Muscle of leg (tissue), 11 donors: ENCODE data around the gene PRRG4. TPM values are rescaled to one million over a fixed set of nuclear protein-coding genes. Genes with fewer than 3 reads are reported as not detected.

Experiments used
- DNase-seq: peaks from one replicate; pipeline ENCODE4 v3.0.0; 2013
- H3K27ac ChIP-seq: one replicate; pipeline ENCODE4 v1.5.1; 2013; ENCODE audit warnings: mild to moderate bottlenecking, low read length, control low read depth
- H3K27me3 ChIP-seq: one replicate; pipeline ENCODE4 v1.6.1; 2013; ENCODE audit warnings: low read length; ENCODE audit not compliant: control insufficient read depth, insufficient read depth
- H3K36me3 ChIP-seq: one replicate; pipeline ENCODE4 v1.6.1; 2013; ENCODE audit warnings: low read length; ENCODE audit not compliant: control insufficient read depth, insufficient read depth
- H3K4me1 ChIP-seq: one replicate; pipeline ENCODE4 v1.6.1; 2013; ENCODE audit warnings: low read length; ENCODE audit not compliant: control insufficient read depth, insufficient read depth
- H3K4me3 ChIP-seq: one replicate; pipeline ENCODE4 v1.5.1; 2013; ENCODE audit warnings: low read length, control low read depth
- H3K9me3 ChIP-seq: replicated peaks from 2 replicates; pipeline ENCODE4 v1.6.1; 2013; ENCODE audit warnings: low read depth, low read length; ENCODE audit not compliant: control insufficient read depth
- WGBS: methylation state at CpG from one replicate; pipeline ENCODE4 v1.1.5; 2013; ENCODE audit warnings: missing lambda C conversion rate; ENCODE audit not compliant: insufficient coverage; 5-methylcytosine and 5-hydroxymethylcytosine counted together
- polyA plus RNA-seq, 8 donors: library from polyadenylated mRNA; unstranded; fragments of 120-200 nt; gene quantifications; one replicate each; pipeline versions ENCODE4 v1.2.1 to v1.2.3, GENCODE V29; 2013; ENCODE audit warnings: inconsistent platforms in 1 of 8, low replicate concordance in 1 of 8; ENCODE audit not compliant: insufficient read length in 8 of 8, insufficient read depth in 1 of 8
- total RNA-seq: library from RNA; stranded (reverse); fragments of 120-200 nt; gene quantifications from one replicate; pipeline ENCODE4 v1.2.4, GENCODE V29; 2013

Gene PRRG4
- total and polyA plus RNA-seq, 9 donors = 0.08 to 3.0 (median 0.20) TPM

DNA sequence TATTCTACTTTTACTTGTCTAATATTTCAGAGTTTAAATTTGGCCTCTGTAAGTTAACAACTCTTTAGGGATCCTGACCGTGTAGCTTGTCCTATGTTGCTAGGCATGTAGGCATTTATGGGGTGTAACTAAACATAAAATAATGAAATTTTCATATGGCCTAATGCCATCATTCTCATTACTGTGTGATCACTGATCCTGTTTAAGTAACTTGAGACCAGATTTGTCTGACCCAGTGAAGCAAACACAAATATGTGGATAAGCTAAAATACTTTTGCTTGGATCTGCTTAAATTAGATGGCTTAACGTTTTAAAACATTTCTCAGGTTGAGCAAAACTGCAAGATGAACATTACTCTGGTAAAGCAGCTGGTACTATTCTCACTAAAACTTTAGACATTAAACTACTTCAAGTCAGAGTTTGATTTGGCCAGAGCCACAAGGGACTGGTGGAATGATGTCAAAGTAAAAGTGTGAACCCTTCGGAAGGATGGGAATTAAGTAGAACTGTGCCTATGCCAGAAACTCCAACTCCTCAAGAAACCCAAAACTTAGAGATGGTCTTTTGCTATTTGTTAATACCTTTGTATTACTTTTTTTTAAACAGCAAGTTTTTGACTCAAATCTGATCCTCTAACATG lies 75.4 kb downstream of the PRRG4 start:
- Histone ChIP-seq H3K36me3 (no peaks in the 10 kb centered on the region), H3K27me3 (no peaks in the 10 kb centered on the region), H3K4me3 (no peak overlapping the region), H3K4me1 (no peaks in the 10 kb centered on the region), H3K9me3 (no peaks in the 10 kb centered on the region), H3K27ac (no peak overlapping the region)
- DNase-seq = peak; percentile 11
- WGBS = no CpG with 5 or more reads among the region's 3 CpGs

Other genes with a start within 250 kb of the PRRG4 start
- 357 TPM for gene EIF3M, start 246.1 kb upstream of the PRRG4 start, total RNA-seq
- 100 to 1,000 TPM; 306 to 374 (median 346) TPM for gene EIF3M, start 246.1 kb upstream of the PRRG4 start, polyA plus RNA-seq
- gene CCDC73, start 35.3 kb upstream of the PRRG4 start, total RNA-seq = not detected
- under 1 TPM in 4 of 8 donors, not detected in 4; 0.02 to 0.42 (median 0.03) TPM for gene CCDC73, start 35.3 kb upstream of the PRRG4 start, polyA plus RNA-seq
- 29.6 TPM for gene QSER1, start 62.9 kb downstream of the PRRG4 start, total RNA-seq
- 10 to 100 TPM; 13.6 to 27.8 (median 20.9) TPM for gene QSER1, start 62.9 kb downstream of the PRRG4 start, polyA plus RNA-seq
- 13.3 TPM for gene DEPDC7, start 186.0 kb downstream of the PRRG4 start, total RNA-seq
- 10 to 100 TPM; 12.8 to 17.5 (median 15.0) TPM for gene DEPDC7, start 186.0 kb downstream of the PRRG4 start, polyA plus RNA-seq
- gene TCP11L1, start 209.6 kb downstream of the PRRG4 start, total RNA-seq = 9.2 TPM
- 10 to 100 TPM in 3 of 8 donors, 1 to 10 TPM in 5; 6.9 to 13.2 (median 9.5) TPM for gene TCP11L1, start 209.6 kb downstream of the PRRG4 start, polyA plus RNA-seq